Esophagus muscularis mucosa (tissue), 4 donors: ENCODE data around the gene AGAP3.

Experiments used
- CTCF ChIP-seq, 3 experiments: fragments of 200-600 bp in 2 of 3; fragments of 450-650 bp in 1 of 3; sonication (generic) in 2 of 3; IDR thresholded peaks; one replicate each; pipeline ENCODE4 v1.5.1; 2017 to 2019; ENCODE audit warnings: antibody characterized with exemption in 3 of 3, mild to moderate bottlenecking in 2 of 3, moderate library complexity in 1 of 3
- EP300 ChIP-seq: sonication (generic); formaldehyde crosslinking; IDR thresholded peaks from one replicate; pipeline ENCODE4 v1.6.1; 2017; ENCODE audit warnings: antibody characterized with exemption
- POLR2A ChIP-seq: fragments of 450-650 bp; IDR thresholded peaks from one replicate; pipeline ENCODE4 v1.6.1; 2017; ENCODE audit warnings: antibody characterized with exemption, moderate library complexity, mild to moderate bottlenecking, low read depth
- POLR2AphosphoS5 ChIP-seq, 2 donors: sonication (generic); formaldehyde crosslinking; IDR thresholded peaks; one replicate each; pipeline ENCODE4 v1.6.1; 2017; ENCODE audit warnings: antibody characterized with exemption in 2 of 2

- no peak for TF ChIP-seq POLR2AphosphoS5 (IDR thresholded peaks at IDR 0.05)
- no peak for TF ChIP-seq POLR2A
- TF ChIP-seq CTCF (IDR thresholded peaks at IDR 0.05): no peak
- no peak for TF ChIP-seq EP300
These were observed 101.9 kb downstream of the AGAP3 start for GRCh38 chr7:151188252-151188542.
